Measurements from ENCODE around the gene ITPR1.

Gene ITPR1
- long read RNA-seq, full-length matches to known transcripts, result 11 of 33 reads
- long read RNA-seq, partial matches to known transcripts, result 17 of 33 reads
- long read RNA-seq, other reads (novel, unspliced or antisense), result 5 of 33 reads

GRCh38 chr3:4493014-4493940 lies at the start of gene ITPR1:
Gene ITPR1, plus strand, starts transcription at chr3:4493348. Its CDS starts 23,144 bp downstream, at chr3:4516492.
- peak; percentile 99 to 100 for DNase-seq (ENCODE audit: low read depth in 1 of 2, low spot score in 1 of 2)
- TF ChIP-seq REST (IDR thresholded peaks at IDR 0.05; ENCODE audit: insufficient replicate concordance, low read depth), result peak; percentile 81
- TF ChIP-seq POLR2AphosphoS5 (IDR thresholded peaks at IDR 0.05; ENCODE audit: low read depth), result peak; percentile 99
- no peak for TF ChIP-seq CTCF (IDR thresholded peaks at IDR 0.05; ENCODE audit: insufficient read depth, low read length)
- 0 out of 2 replicates have a peak, but pooled peaks have one; percentile 1 for TF ChIP-seq SPI1 (IDR thresholded peaks at IDR 0.05; ENCODE audit: borderline replicate concordance, low read depth)
- TF ChIP-seq GABPA (IDR thresholded peaks at IDR 0.05; ENCODE audit: low read depth), result no peak
- H3K27ac ChIP-seq (replicated peaks), result peak within 1 kb of the TSS; percentile 83
- H3K27me3 ChIP-seq (ENCODE audit: insufficient read depth, poor library complexity, severe bottlenecking), result no peaks in the 10 kb centered on the region
- peak within 1 kb of the TSS; percentile 90 for H3K4me3 ChIP-seq (replicated peaks; ENCODE audit: insufficient read depth, low read length)

- TF ChIP-seq GABPA (IDR thresholded peaks at IDR 0.05; ENCODE audit: low read depth) (no peak), REST (IDR thresholded peaks at IDR 0.05; ENCODE audit: insufficient replicate concordance, low read depth) (no peak), POLR2AphosphoS5 (IDR thresholded peaks at IDR 0.05; ENCODE audit: low read depth) (no peak), CTCF (IDR thresholded peaks at IDR 0.05; ENCODE audit: insufficient read depth, low read length) (no peak), SPI1 (IDR thresholded peaks at IDR 0.05; ENCODE audit: borderline replicate concordance, low read depth) (no peak)
- no peaks in the 10 kb centered on the region for H3K27me3 ChIP-seq (ENCODE audit: insufficient read depth, poor library complexity, severe bottlenecking)
- H3K4me3 ChIP-seq (replicated peaks; ENCODE audit: insufficient read depth, low read length), result no peak overlapping the region
- H3K27ac ChIP-seq (replicated peaks), result no peak overlapping the region
- no peak for DNase-seq (ENCODE audit: low read depth in 1 of 2, low spot score in 1 of 2)
Observed at GRCh38 chr3:4447295-4447999, 45.7 kb upstream of the ITPR1 start.

- Histone ChIP-seq H3K4me3 (replicated peaks; ENCODE audit: insufficient read depth, low read length) (no peak overlapping the region), H3K27me3 (ENCODE audit: insufficient read depth, poor library complexity, severe bottlenecking) (no peaks in the 10 kb centered on the region), H3K27ac (replicated peaks) (no peak overlapping the region)
- DNase-seq (ENCODE audit: low read depth in 1 of 2, low spot score in 1 of 2), result no peak
- TF ChIP-seq GABPA (IDR thresholded peaks at IDR 0.05; ENCODE audit: low read depth), result no peak
- no peak for TF ChIP-seq POLR2AphosphoS5 (IDR thresholded peaks at IDR 0.05; ENCODE audit: low read depth)
- TF ChIP-seq REST (IDR thresholded peaks at IDR 0.05; ENCODE audit: insufficient replicate concordance, low read depth), result no peak
- TF ChIP-seq CTCF (IDR thresholded peaks at IDR 0.05; ENCODE audit: insufficient read depth, low read length), result no peak
- no peak for TF ChIP-seq SPI1 (IDR thresholded peaks at IDR 0.05; ENCODE audit: borderline replicate concordance, low read depth)
Observed at GRCh38 chr3:4448187-4448586, 45.0 kb upstream of the ITPR1 start.

All from HL-60 (cell line).